ENCODE measurements around the gene LHX4.

DNA sequence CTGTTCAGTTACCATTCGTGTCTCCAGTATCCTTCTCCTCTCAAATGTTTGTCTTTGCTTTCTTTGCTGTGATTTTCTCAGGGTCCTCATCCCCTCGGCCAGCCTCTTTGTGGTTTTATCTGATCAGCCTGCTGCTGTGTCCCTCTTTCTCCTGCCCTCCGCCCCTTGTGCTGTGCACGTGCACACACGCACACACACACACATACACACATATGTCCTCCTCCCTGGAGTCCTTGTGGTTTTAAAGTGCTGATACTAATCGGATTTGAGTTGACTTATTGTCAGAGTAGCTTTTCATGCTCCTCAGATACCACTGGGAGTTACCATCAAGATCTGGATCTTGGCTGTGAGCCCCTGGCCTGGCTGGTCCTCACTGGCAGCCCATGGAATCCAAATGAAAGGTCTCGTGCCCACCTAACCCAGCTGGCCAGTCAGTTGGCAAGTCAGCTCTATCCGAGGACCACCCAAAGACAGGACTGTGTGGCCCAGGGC lies 41.3 kb upstream of the LHX4 start:
- TF ChIP-seq ZNF274 (IDR thresholded peaks at IDR 0.05; ENCODE audit: low read depth, low read length) (no peak), YY1 (IDR thresholded peaks at IDR 0.05; ENCODE audit: insufficient read depth, insufficient read length) (no peak), SUZ12 (IDR thresholded peaks at IDR 0.05; ENCODE audit: extremely low read depth, insufficient read depth, insufficient read length) (no peak)

Measured in NT2/D1 (cell line).